Measurements from ENCODE around the gene XXYLT1.

Gene XXYLT1

DNA sequence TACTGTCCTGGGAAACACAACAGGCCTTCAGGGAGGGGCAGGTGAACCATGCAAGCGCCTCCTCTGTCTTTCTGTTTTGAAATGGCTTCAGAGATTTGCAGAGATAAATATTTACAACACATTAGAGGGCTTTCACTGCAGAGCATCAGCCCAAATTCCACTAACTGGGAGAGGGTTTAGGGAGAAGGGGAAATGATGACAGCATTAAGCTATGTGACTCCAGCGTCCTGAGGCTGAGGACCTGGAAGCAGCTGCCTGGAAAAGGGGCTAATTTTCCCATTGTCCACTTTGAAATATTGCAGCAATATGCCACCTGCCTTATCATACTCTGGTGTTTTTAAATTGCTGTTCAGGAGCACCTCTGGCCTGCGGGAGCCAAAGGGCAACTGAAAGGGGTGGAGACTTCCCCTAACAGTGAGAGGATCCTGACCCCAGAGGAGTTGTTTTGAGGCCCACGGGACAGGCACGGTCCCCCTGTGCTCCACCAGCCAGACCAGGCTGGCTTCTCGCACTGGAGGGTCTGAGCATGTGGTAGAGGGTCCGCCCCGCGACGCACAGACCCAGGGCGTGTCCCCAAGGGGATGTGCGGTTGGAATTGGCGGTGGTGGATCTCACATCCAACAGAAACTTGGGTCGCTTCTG is 110.6 kb downstream of the XXYLT1 start:
- no peaks in the 10 kb centered on the region for H3K9me3 ChIP-seq (ENCODE audit: control insufficient read depth, low read length)
- peak overlapping the region; percentile 80 to 100 for H2BK12ac ChIP-seq (ENCODE audit: low read length in 2 of 2)
- peak overlapping the region; percentile 99 for H2BK15ac ChIP-seq (ENCODE audit: low read depth, poor library complexity, severe bottlenecking)
- peak overlapping the region; percentile 94 for H4K8ac ChIP-seq (ENCODE audit: low read length)
- no peak overlapping the region for H2BK5ac ChIP-seq (ENCODE audit: low read depth, low read length, poor library complexity, severe bottlenecking)
- peak overlapping the region; percentile 99 for H4K91ac ChIP-seq (ENCODE audit: low read length)
- no peaks in the 10 kb centered on the region for H3K27me3 ChIP-seq (ENCODE audit: control insufficient read depth in 1 of 2, insufficient read depth in 1 of 2, low read length in 2 of 2)
- peak overlapping the region; percentile 64 for H3K9ac ChIP-seq (ENCODE audit: low read length)
- peaks cover 13% of the 10 kb centered on the region for H3K79me1 ChIP-seq (replicated peaks; ENCODE audit: low read length, poor library complexity, severe bottlenecking)
- peaks cover 8% of the 10 kb centered on the region for H3K4me1 ChIP-seq (ENCODE audit: control insufficient read depth, insufficient read depth, low read depth, low read length)
- peak overlapping the region; percentile 91 to 94 for H3K4ac ChIP-seq (ENCODE audit: low read depth in 1 of 2, low read length in 2 of 2)
- 48% methylated on average over 14 of the region's 14 CpGs for WGBS
- no peak overlapping the region for H3K27ac ChIP-seq (ENCODE audit: low read length, poor library complexity, severe bottlenecking)
- H3K36me3 ChIP-seq (ENCODE audit: control insufficient read depth in 1 of 2, insufficient read depth in 2 of 2, low read depth in 1 of 2, low read length in 2 of 2) = peaks cover 0 to 5% of the 10 kb centered on the region in 2 experiments
- peak overlapping the region in 1 of 2 experiments; percentile 29 for H3K4me3 ChIP-seq (ENCODE audit: insufficient read depth in 1 of 2, low read depth in 1 of 2, low read length in 2 of 2)
- H3K23ac ChIP-seq (ENCODE audit: low read length in 2 of 2) = no peak overlapping the region
- peak overlapping the region; percentile 90 for H2BK120ac ChIP-seq (ENCODE audit: low read depth, low read length)
- H3K18ac ChIP-seq (ENCODE audit: low read depth in 1 of 2, low read length in 2 of 2) = peak overlapping the region; percentile 93 to 94
- H3K4me2 ChIP-seq (ENCODE audit: low read length, poor library complexity, severe bottlenecking) = no peak overlapping the region
- H3K14ac ChIP-seq (ENCODE audit: low read length in 2 of 2) = peak overlapping the region in 1 of 2 experiments; percentile 96
- peak; percentile 86 for DNase-seq
- H2AFZ ChIP-seq (ENCODE audit: low read depth, low read length) = no peak overlapping the region
- no peak overlapping the region for H2AK5ac ChIP-seq (ENCODE audit: low read length, severe bottlenecking)

DNA sequence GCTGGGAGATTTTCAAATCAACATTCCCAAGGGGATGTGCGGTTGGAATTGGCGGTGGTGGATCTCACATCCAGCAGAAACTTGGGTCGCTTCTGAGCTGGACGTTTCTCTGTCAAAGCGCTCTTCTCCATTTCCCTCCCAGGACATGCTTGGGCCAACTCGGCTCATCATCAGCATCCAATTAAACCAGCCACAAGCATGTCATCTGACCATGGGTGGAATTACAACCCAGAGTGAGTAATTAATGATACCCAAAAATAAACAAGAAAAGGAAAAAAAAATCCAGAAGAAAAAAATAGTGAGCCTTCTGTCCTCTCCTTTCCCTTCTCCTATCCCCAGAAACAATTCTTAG is 111.2 kb downstream of the XXYLT1 start:
- H3K36me3 ChIP-seq (ENCODE audit: control insufficient read depth in 1 of 2, insufficient read depth in 2 of 2, low read depth in 1 of 2, low read length in 2 of 2) = peaks cover 0 to 5% of the 10 kb centered on the region in 2 experiments
- peaks cover 13% of the 10 kb centered on the region for H3K79me1 ChIP-seq (replicated peaks; ENCODE audit: low read length, poor library complexity, severe bottlenecking)
- peak overlapping the region in 1 of 2 experiments; percentile 29 for H3K4me3 ChIP-seq (ENCODE audit: insufficient read depth in 1 of 2, low read depth in 1 of 2, low read length in 2 of 2)
- H3K4ac ChIP-seq (ENCODE audit: low read depth in 1 of 2, low read length in 2 of 2) = peak overlapping the region; percentile 53 to 89
- peaks cover 13% of the 10 kb centered on the region for H3K4me1 ChIP-seq (ENCODE audit: control insufficient read depth, insufficient read depth, low read depth, low read length)
- H4K91ac ChIP-seq (ENCODE audit: low read length) = peak overlapping the region; percentile 60
- no peaks in the 10 kb centered on the region for H3K9me3 ChIP-seq (ENCODE audit: control insufficient read depth, low read length)
- H4K8ac ChIP-seq (ENCODE audit: low read length) = peak overlapping the region; percentile 66
- peak overlapping the region; percentile 18 to 80 for H2BK12ac ChIP-seq (ENCODE audit: low read length in 2 of 2)
- H2AFZ ChIP-seq (ENCODE audit: low read depth, low read length) = no peak overlapping the region
- H3K4me2 ChIP-seq (ENCODE audit: low read length, poor library complexity, severe bottlenecking) = no peak overlapping the region
- DNase-seq = peak; percentile 79
- H2AK5ac ChIP-seq (ENCODE audit: low read length, severe bottlenecking) = no peak overlapping the region
- peak overlapping the region; percentile 29 for H2BK120ac ChIP-seq (ENCODE audit: low read depth, low read length)
- no peaks in the 10 kb centered on the region for H3K27me3 ChIP-seq (ENCODE audit: control insufficient read depth in 1 of 2, insufficient read depth in 1 of 2, low read length in 2 of 2)
- no peak overlapping the region for H2BK5ac ChIP-seq (ENCODE audit: low read depth, low read length, poor library complexity, severe bottlenecking)
- peak overlapping the region; percentile 76 for H2BK15ac ChIP-seq (ENCODE audit: low read depth, poor library complexity, severe bottlenecking)
- H3K14ac ChIP-seq (ENCODE audit: low read length in 2 of 2) = no peak overlapping the region
- H3K9ac ChIP-seq (ENCODE audit: low read length) = peak overlapping the region; percentile 64
- WGBS = 53% methylated on average over 6 of the region's 6 CpGs
- H3K23ac ChIP-seq (ENCODE audit: low read length in 2 of 2) = no peak overlapping the region
- peak overlapping the region; percentile 81 to 94 for H3K18ac ChIP-seq (ENCODE audit: low read depth in 1 of 2, low read length in 2 of 2)
- no peak overlapping the region for H3K27ac ChIP-seq (ENCODE audit: low read length, poor library complexity, severe bottlenecking)

DNA sequence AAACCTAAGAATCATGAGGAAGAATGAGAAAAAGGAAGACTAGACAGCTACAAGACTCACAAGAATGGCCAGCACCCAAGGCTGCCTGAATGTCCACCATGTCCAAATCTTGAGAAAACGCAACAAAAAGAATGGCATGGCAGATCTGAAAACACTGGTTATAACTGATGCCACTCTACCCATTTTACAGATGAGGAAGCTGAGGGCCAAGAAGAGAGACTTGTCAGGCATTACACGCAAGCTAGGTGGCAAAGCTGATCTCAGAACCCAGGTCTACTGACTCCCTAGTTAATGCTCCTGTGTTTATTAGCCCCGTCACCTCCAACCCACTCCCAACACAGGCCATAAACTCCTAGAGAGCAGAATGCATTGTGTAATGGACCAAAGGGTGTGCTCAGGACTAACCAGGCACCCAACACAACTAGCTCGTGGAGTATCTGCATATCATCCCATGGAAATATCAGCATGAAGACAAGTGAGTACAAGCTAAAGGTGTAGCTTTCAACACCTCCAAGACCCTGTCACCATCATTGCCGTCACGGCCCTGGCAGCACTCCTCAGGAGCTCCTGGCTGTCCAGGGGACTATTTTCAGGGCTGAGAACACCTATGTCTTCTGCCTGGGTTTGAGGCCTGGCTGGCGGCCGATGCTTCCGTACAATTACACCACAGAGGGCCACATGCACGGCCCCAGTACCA is 111.7 kb downstream of the XXYLT1 start:
- 98% methylated on average over 10 of the region's 10 CpGs for WGBS
- peaks cover 17% of the 10 kb centered on the region for H3K4me1 ChIP-seq (ENCODE audit: control insufficient read depth, insufficient read depth, low read depth, low read length)
- peak overlapping the region; percentile 66 for H4K8ac ChIP-seq (ENCODE audit: low read length)

DNA sequence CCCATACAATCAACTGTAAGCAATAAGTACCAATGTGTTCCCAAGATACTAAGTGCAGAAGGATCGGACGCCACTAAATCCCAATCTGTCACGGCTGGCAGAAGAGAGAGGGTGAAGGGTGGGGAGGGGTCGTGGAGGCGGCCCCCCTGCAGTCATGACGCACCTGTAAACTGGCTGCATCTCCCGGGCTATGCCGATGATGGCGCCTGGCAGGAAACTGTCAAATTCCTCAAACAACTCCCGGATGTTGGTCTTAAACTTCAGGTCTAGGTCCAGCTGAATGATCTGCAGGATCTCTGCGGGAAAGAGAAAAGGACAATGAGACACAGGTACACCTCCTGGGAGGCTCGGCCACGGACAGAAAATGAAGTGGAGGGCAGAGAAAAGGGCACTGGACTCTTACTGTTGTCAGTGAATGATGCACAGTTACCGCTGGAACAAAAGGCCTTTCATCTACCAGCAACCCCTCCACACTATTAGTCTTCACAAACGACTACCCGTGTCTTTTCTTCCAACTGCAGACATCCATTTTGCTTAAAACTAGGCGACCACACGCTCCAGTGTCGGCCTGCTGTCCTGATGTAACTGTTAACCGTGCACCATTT is 114.6 kb downstream of the XXYLT1 start:
- Histone ChIP-seq H3K27ac (ENCODE audit: low read length, poor library complexity, severe bottlenecking) (no peak overlapping the region), H3K79me1 (replicated peaks; ENCODE audit: low read length, poor library complexity, severe bottlenecking) (peaks cover 9% of the 10 kb centered on the region), H2BK15ac (ENCODE audit: low read depth, poor library complexity, severe bottlenecking) (peak overlapping the region; percentile 95), H2AK5ac (ENCODE audit: low read length, severe bottlenecking) (no peak overlapping the region), H3K9ac (ENCODE audit: low read length) (no peak overlapping the region), H3K4me2 (ENCODE audit: low read length, poor library complexity, severe bottlenecking) (no peak overlapping the region), H3K36me3 (ENCODE audit: control insufficient read depth in 1 of 2, insufficient read depth in 2 of 2, low read depth in 1 of 2, low read length in 2 of 2) (peaks cover 0 to 5% of the 10 kb centered on the region in 2 experiments), H3K4me1 (ENCODE audit: control insufficient read depth, insufficient read depth, low read depth, low read length) (peaks cover 23% of the 10 kb centered on the region), H2AFZ (ENCODE audit: low read depth, low read length) (no peak overlapping the region), H2BK12ac (ENCODE audit: low read length in 2 of 2) (peak overlapping the region; percentile 70 to 71), H3K27me3 (ENCODE audit: control insufficient read depth in 1 of 2, insufficient read depth in 1 of 2, low read length in 2 of 2) (no peaks in the 10 kb centered on the region), H3K18ac (ENCODE audit: low read depth in 1 of 2, low read length in 2 of 2) (peak overlapping the region in 1 of 2 experiments; percentile 60), H3K4ac (ENCODE audit: low read depth in 1 of 2, low read length in 2 of 2) (no peak overlapping the region), H3K23ac (ENCODE audit: low read length in 2 of 2) (no peak overlapping the region), H4K91ac (ENCODE audit: low read length) (no peak overlapping the region), H3K4me3 (ENCODE audit: insufficient read depth in 1 of 2, low read depth in 1 of 2, low read length in 2 of 2) (no peak overlapping the region), H2BK5ac (ENCODE audit: low read depth, low read length, poor library complexity, severe bottlenecking) (no peak overlapping the region), H4K8ac (ENCODE audit: low read length) (peak overlapping the region; percentile 59), H2BK120ac (ENCODE audit: low read depth, low read length) (peak overlapping the region; percentile 77), H3K14ac (ENCODE audit: low read length in 2 of 2) (no peak overlapping the region), H3K9me3 (ENCODE audit: control insufficient read depth, low read length) (no peaks in the 10 kb centered on the region)
- no peak for DNase-seq
- WGBS = 91% methylated on average over 20 of the region's 20 CpGs

More for the DNA sequence above, 111.7 kb downstream of the XXYLT1 start:
- Histone ChIP-seq H2BK15ac (ENCODE audit: low read depth, poor library complexity, severe bottlenecking) (peak overlapping the region; percentile 76), H3K4ac (ENCODE audit: low read depth in 1 of 2, low read length in 2 of 2) (peak overlapping the region; percentile 53 to 89), H3K27me3 (ENCODE audit: control insufficient read depth in 1 of 2, insufficient read depth in 1 of 2, low read length in 2 of 2) (no peaks in the 10 kb centered on the region), H2AFZ (ENCODE audit: low read depth, low read length) (no peak overlapping the region), H3K9me3 (ENCODE audit: control insufficient read depth, low read length) (no peaks in the 10 kb centered on the region), H3K36me3 (ENCODE audit: control insufficient read depth in 1 of 2, insufficient read depth in 2 of 2, low read depth in 1 of 2, low read length in 2 of 2) (peaks cover 0 to 5% of the 10 kb centered on the region in 2 experiments), H3K18ac (ENCODE audit: low read depth in 1 of 2, low read length in 2 of 2) (peak overlapping the region; percentile 81 to 94), H2BK12ac (ENCODE audit: low read length in 2 of 2) (peak overlapping the region; percentile 18 to 80), H3K9ac (ENCODE audit: low read length) (peak overlapping the region; percentile 64), H3K14ac (ENCODE audit: low read length in 2 of 2) (no peak overlapping the region), H3K4me2 (ENCODE audit: low read length, poor library complexity, severe bottlenecking) (no peak overlapping the region), H2BK120ac (ENCODE audit: low read depth, low read length) (peak overlapping the region; percentile 29), H3K23ac (ENCODE audit: low read length in 2 of 2) (peak overlapping the region in 1 of 2 experiments; percentile 2), H3K27ac (ENCODE audit: low read length, poor library complexity, severe bottlenecking) (no peak overlapping the region), H3K79me1 (replicated peaks; ENCODE audit: low read length, poor library complexity, severe bottlenecking) (peaks cover 10% of the 10 kb centered on the region), H2AK5ac (ENCODE audit: low read length, severe bottlenecking) (no peak overlapping the region), H3K4me3 (ENCODE audit: insufficient read depth in 1 of 2, low read depth in 1 of 2, low read length in 2 of 2) (no peak overlapping the region), H2BK5ac (ENCODE audit: low read depth, low read length, poor library complexity, severe bottlenecking) (no peak overlapping the region), H4K91ac (ENCODE audit: low read length) (peak overlapping the region; percentile 60)
- no peak for DNase-seq
